Measurements from ENCODE around the gene C2. TPM values are rescaled to one million over a fixed set of nuclear protein-coding genes. Genes with fewer than 3 reads are reported as not detected.

Gene C2
- total RNA-seq, 1 experiment from 2014 or later: 0.66 TPM

GRCh38 chr6:31940256-31940664 lies 12.7 kb downstream of the C2 start:
- Mint-ChIP-seq H3K27ac (no peak overlapping the region; a peak in 1 of 7 replicates), H3K36me3 (ENCODE audit: insufficient read depth in 1 of 3, low read depth in 3 of 3) (no peaks in the 10 kb centered on the region; a peak in 1 of 7 replicates), H3K9me3 (no peaks in the 10 kb centered on the region; a peak in 1 of 5 replicates), H3K4me3 (no peak overlapping the region), H3K27me3 (ENCODE audit: low read depth) (peaks cover 34% of the 10 kb centered on the region), H3K4me1 (peaks cover 6 to 11% of the 10 kb centered on the region in 2 experiments)
- no CpG with 5 or more reads among the region's 6 CpGs for WGBS (ENCODE audit: extremely low coverage, insufficient read length, low lambda C conversion rate)
- Histone ChIP-seq H3K23ac (ENCODE audit: insufficient read length, low read depth, low read length) (no peak overlapping the region), H2BK120ac (ENCODE audit: low read depth, low read length, poor library complexity, severe bottlenecking) (no peak overlapping the region), H3K79me1 (ENCODE audit: insufficient read depth, low read depth, low read length, poor library complexity, severe bottlenecking) (no peaks in the 10 kb centered on the region), H3K23me2 (ENCODE audit: insufficient read length, low read depth, low read length, poor library complexity, severe bottlenecking) (no peaks in the 10 kb centered on the region), H2BK15ac (ENCODE audit: low read depth, low read length) (no peak overlapping the region), H3K18ac (ENCODE audit: insufficient read length, low read depth, low read length) (no peak overlapping the region), H3K79me2 (ENCODE audit: insufficient read depth, low read length) (no peaks in the 10 kb centered on the region), H4K20me1 (ENCODE audit: control insufficient read depth, insufficient read depth, insufficient read length) (no peaks in the 10 kb centered on the region), H3K14ac (ENCODE audit: insufficient read depth, low read length) (no peak overlapping the region), H2BK5ac (ENCODE audit: insufficient read length, low read length) (no peak overlapping the region), H2BK20ac (ENCODE audit: low read depth, low read length, poor library complexity, severe bottlenecking) (no peak overlapping the region), H3K56ac (ENCODE audit: insufficient read length, low read depth, low read length) (no peak overlapping the region), H3K27me3 (ENCODE audit: insufficient read depth, low read length) (no peaks in the 10 kb centered on the region), H3K4ac (ENCODE audit: low read depth, low read length) (no peak overlapping the region), H3K9me3 (ENCODE audit: control insufficient read depth, low read depth, low read length) (no peaks in the 10 kb centered on the region), H2AK5ac (ENCODE audit: insufficient read length, low read length) (no peak overlapping the region), H4K91ac (ENCODE audit: insufficient read length, low read depth, low read length) (no peak overlapping the region), H3K9ac (ENCODE audit: extremely low read depth, insufficient read length, low read length) (no peak overlapping the region), H3T11ph (ENCODE audit: low read length) (no peak overlapping the region), H3K27ac (ENCODE audit: insufficient read length, low read depth, low read length) (no peak overlapping the region), H2BK12ac (ENCODE audit: insufficient read length, low read depth, low read length) (no peak overlapping the region), H3K4me1 (ENCODE audit: insufficient read depth, low read length) (peaks cover 2% of the 10 kb centered on the region; the same call in 1 of the 2 replicates), H4K5ac (ENCODE audit: insufficient read length, low read depth, low read length) (no peak overlapping the region), H4K8ac (replicated peaks; ENCODE audit: insufficient read length, low read depth, low read length) (no peak overlapping the region), H2AFZ (ENCODE audit: low read length) (no peak overlapping the region), H3K4me2 (ENCODE audit: insufficient read depth, insufficient read length, low read length) (no peak overlapping the region)
- DNase-seq: no peak
- no peak for TF ChIP-seq CTCF (conservative IDR thresholded peaks at IDR 0.05)

Data from H9 (cell line).